ENCODE results near the gene CARNS1. TPM values are rescaled to one million over a fixed set of nuclear protein-coding genes. Genes with fewer than 3 reads are reported as not detected.

Gene CARNS1
- total and polyA plus RNA-seq, 2 of the 8 experiments (the other 6 are each of a cell fraction or from before 2014, with no cell fraction given) = 0.82 to 1.1 TPM

- Histone ChIP-seq H3K4me3 (ENCODE audit: extremely low read depth in 1 of 4, insufficient read depth in 2 of 4, low read depth in 3 of 4, low read length in 4 of 4) (no peak overlapping the region), H3K56ac (replicated peaks; ENCODE audit: insufficient read length, low read depth, low read length) (no peak overlapping the region), H2BK15ac (ENCODE audit: low read length) (no peak overlapping the region; the same call in 1 of the 2 replicates), H4K20me1 (replicated peaks in 1 of 2; ENCODE audit: control insufficient read depth in 1 of 2, insufficient read depth in 2 of 2, low read length in 2 of 2) (peaks cover 2% of the 10 kb centered on the region in 2 experiments), H3K27ac (ENCODE audit: low read depth, low read length) (no peak overlapping the region), H3K9me3 (ENCODE audit: insufficient read depth in 2 of 2, low read depth in 1 of 2, low read length in 1 of 2) (no peaks in the 10 kb centered on the region), H2BK5ac (ENCODE audit: low read depth, low read length) (no peak overlapping the region), H3K79me1 (ENCODE audit: low read depth, low read length) (no peaks in the 10 kb centered on the region), H3K4ac (replicated peaks; ENCODE audit: insufficient read length, low read depth, low read length) (no peak overlapping the region), H4K91ac (replicated peaks; ENCODE audit: insufficient read length, low read length) (no peak overlapping the region), H2BK120ac (replicated peaks; ENCODE audit: low read depth, low read length) (no peak overlapping the region), H2AK5ac (ENCODE audit: low read depth, low read length) (no peak overlapping the region), H3K23me2 (ENCODE audit: low read depth, low read length) (peaks cover 16% of the 10 kb centered on the region; the same call in 1 of the 2 replicates), H3K27me3 (replicated peaks in 1 of 4; ENCODE audit: control insufficient read depth in 3 of 4, extremely low read depth in 1 of 4, insufficient read depth in 3 of 4, low read length in 3 of 4) (peaks cover 7 to 38% (median 35%) of the 10 kb centered on the region in 4 experiments), H3K36me3 (ENCODE audit: control insufficient read depth in 2 of 4, insufficient read depth in 4 of 4, low read length in 3 of 4) (no peaks in the 10 kb centered on the region), H3K18ac (ENCODE audit: extremely low read depth, low read length) (no peak overlapping the region), H4K5ac (ENCODE audit: insufficient read length, low read depth, low read length) (no peak overlapping the region), H2AFZ (ENCODE audit: low read length) (no peak overlapping the region), H3K79me2 (ENCODE audit: control insufficient read depth in 1 of 2, insufficient read depth in 2 of 2, low read length in 2 of 2) (no peaks in the 10 kb centered on the region), H3K9ac (replicated peaks in 1 of 4; ENCODE audit: extremely low read depth in 1 of 4, low read depth in 3 of 4, low read length in 3 of 4) (no peak overlapping the region), H2BK12ac (ENCODE audit: low read depth, low read length) (peak overlapping the region; percentile 39; the same call in 1 of the 2 replicates), H4K8ac (ENCODE audit: extremely low read depth, insufficient read depth, low read length) (no peak overlapping the region), H2BK20ac (ENCODE audit: low read length) (no peak overlapping the region; the same call in 1 of the 2 replicates), H3K23ac (ENCODE audit: insufficient read length) (no peak overlapping the region), H3K4me1 (replicated peaks in 1 of 4; ENCODE audit: control insufficient read depth in 3 of 4, insufficient read depth in 4 of 4, low read length in 3 of 4) (peaks cover 0 to 30% (median 24%) of the 10 kb centered on the region in 4 experiments; a peak in 6 of 7 replicates), H3K14ac (ENCODE audit: insufficient read length) (no peak overlapping the region), H3K4me2 (ENCODE audit: insufficient read depth in 1 of 2, low read depth in 2 of 2, low read length in 2 of 2) (no peak overlapping the region)
- WGBS, 2 experiments (ENCODE audit: extremely low coverage in 1 of 2, insufficient coverage in 1 of 2, insufficient read length in 1 of 2, insufficient replicate concordance in 2 of 2, low coverage in 1 of 2, low lambda C conversion rate in 2 of 2, missing lambda C conversion rate in 1 of 2) = 78% methylated on average over 4 of the region's 4 CpGs; no CpG with 5 or more reads in 1 of the 2 experiments
- FAIRE-seq (no peak), DNase-seq (ENCODE audit: low read depth in 1 of 2, low spot score in 2 of 2) (no peak)
- ChIA-PET CTCF (ENCODE audit: partially characterized antibody) (interaction anchor here (1.8 to 34.8 kb wide), 5 partner anchors 9 to 56 kb away, joined by 6 to 1305 read pairs (median 35); partner anchors contain the start of genes POLD4 and RAD9A), POLR2A (ENCODE audit: partially characterized antibody) (interaction anchor here (1.0 to 3.1 kb wide), 4 partner anchors 11 to 27 kb away, joined by 3 to 8 read pairs (median 4); no protein-coding TSS in a partner anchor)
- TF ChIP-seq ATF3 (IDR thresholded peaks at IDR 0.05; ENCODE audit: insufficient read depth, low read depth, low read length) (no peak), RNF2 (IDR thresholded peaks at IDR 0.05; ENCODE audit: borderline replicate concordance, low read depth, low read length, missing control alignments, poor library complexity, severe bottlenecking) (no peak), KDM1A (IDR thresholded peaks at IDR 0.05; ENCODE audit: borderline replicate concordance, low read length) (no peak), BACH1 (IDR thresholded peaks at IDR 0.05; ENCODE audit: low read length) (no peak), JUN (IDR thresholded peaks at IDR 0.05; ENCODE audit: low read depth, low read length) (no peak), MAX (IDR thresholded peaks at IDR 0.05) (no peak), RXRA (IDR thresholded peaks at IDR 0.05; ENCODE audit: insufficient read depth, low read depth, low read length) (no peak), SIX5 (IDR thresholded peaks at IDR 0.05; ENCODE audit: low read depth, low read length) (no peak), HDAC2 (IDR thresholded peaks at IDR 0.05; ENCODE audit: borderline replicate concordance in 1 of 2, low read depth in 2 of 2, low read length in 2 of 2) (no peak), CHD2 (IDR thresholded peaks at IDR 0.05; ENCODE audit: low read length) (no peak), ZNF274 (IDR thresholded peaks at IDR 0.05; ENCODE audit: borderline replicate concordance, extremely low read depth, low read length) (no peak), GTF2F1 (IDR thresholded peaks at IDR 0.05; ENCODE audit: borderline replicate concordance, low read depth, low read length) (no peak)
Measured at GRCh38 chr11:67378544-67378943, 36.9 kb upstream of the CARNS1 start.
